Adrenal gland (tissue), 5 donors: Measurements from ENCODE around the gene CCNY.

Experiments used
- POLR2A ChIP-seq, 2 donors: fragments of 450-650 bp; IDR thresholded peaks; one replicate each; pipeline ENCODE4 v1.6.1; 2017; ENCODE audit warnings: antibody characterized with exemption in 2 of 2, mild to moderate bottlenecking in 2 of 2, moderate library complexity in 1 of 2
- TF ChIP-seq, protein P1 (sequence below), 6 experiments: fragments of 450-650 bp in 4 of 6; fragments of 200-600 bp in 2 of 6; sonication (generic) in 1 of 6; IDR thresholded peaks; 1 replicate in 5 of 6; 2 replicates in 1 of 6; pipeline versions ENCODE4 v1.5.1 to v1.8.0; 2016 to 2021; ENCODE audit warnings: antibody characterized with exemption in 6 of 6, mild to moderate bottlenecking in 2 of 6, moderate library complexity in 1 of 6
- donor health status: DM: no; HTN: no; CAD: no.

DNA sequence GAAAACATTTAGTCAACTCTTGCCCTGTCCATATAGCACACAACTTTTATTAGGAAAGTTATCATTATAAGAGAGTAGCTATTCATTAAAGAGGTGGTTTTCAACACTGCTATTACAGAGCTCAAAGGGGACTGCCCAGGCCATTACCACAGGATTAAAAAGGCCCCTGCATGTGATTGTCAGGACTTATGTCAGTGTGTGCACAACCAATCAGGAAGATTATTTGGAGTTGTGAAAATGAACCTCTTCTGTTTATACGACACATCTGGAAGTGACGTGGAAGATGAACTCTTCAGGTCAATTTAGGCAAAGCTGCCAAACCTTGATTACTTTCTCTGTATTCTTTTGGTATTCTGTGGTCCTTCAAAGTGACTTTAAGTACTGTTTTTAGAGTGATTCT, 14.7 kb downstream of the CCNY start:
- TF ChIP-seq, protein P1, sequence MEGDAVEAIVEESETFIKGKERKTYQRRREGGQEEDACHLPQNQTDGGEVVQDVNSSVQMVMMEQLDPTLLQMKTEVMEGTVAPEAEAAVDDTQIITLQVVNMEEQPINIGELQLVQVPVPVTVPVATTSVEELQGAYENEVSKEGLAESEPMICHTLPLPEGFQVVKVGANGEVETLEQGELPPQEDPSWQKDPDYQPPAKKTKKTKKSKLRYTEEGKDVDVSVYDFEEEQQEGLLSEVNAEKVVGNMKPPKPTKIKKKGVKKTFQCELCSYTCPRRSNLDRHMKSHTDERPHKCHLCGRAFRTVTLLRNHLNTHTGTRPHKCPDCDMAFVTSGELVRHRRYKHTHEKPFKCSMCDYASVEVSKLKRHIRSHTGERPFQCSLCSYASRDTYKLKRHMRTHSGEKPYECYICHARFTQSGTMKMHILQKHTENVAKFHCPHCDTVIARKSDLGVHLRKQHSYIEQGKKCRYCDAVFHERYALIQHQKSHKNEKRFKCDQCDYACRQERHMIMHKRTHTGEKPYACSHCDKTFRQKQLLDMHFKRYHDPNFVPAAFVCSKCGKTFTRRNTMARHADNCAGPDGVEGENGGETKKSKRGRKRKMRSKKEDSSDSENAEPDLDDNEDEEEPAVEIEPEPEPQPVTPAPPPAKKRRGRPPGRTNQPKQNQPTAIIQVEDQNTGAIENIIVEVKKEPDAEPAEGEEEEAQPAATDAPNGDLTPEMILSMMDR (IDR thresholded peaks at IDR 0.05), result no peak
- no peak for TF ChIP-seq POLR2A (IDR thresholded peaks at IDR 0.05)
